ENCODE measurements around the gene IQCF2. TPM values are rescaled to one million over a fixed set of nuclear protein-coding genes. Genes with fewer than 3 reads are reported as not detected.
"Not testable (repeated sequence)": the region's sequence is repeated elsewhere in the genome, so short reads cannot be mapped to it uniquely, and the experiment has no call there.

IQCF2 gene
- total and polyA plus RNA-seq, 2 donors from 2014 or later: not detected

DNA sequence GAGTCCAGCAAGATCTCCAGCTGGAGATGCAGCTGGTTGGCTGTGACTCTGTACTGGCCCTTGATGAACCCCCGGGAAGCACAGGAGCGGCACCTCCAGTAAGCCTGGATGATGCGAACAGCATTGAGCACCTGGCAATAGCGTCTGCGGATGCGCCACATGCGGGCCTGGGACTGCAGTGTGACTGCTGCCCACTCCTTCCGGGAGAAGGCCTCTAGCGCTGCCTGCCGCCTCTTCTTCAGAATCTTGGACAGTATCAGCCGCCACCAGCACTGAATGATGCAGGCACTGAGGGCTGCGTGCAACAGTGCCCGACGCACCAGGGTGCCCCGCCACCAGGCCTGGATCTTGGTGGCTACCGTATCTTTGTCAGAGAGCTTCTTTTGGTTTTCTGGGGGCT, 33.5 kb downstream of the IQCF2 start:
- H3K27me3 ChIP-seq (ENCODE audit: control insufficient read depth, insufficient read depth, low read length): no peaks in the 10 kb centered on the region
- no peak for FAIRE-seq
- H3K4me1 ChIP-seq (ENCODE audit: control insufficient read depth in 2 of 3, insufficient read depth in 2 of 3, low read depth in 1 of 3, low read length in 3 of 3): no peaks in the 10 kb centered on the region
- no peak overlapping the region for H3K27ac ChIP-seq (ENCODE audit: low read depth in 2 of 2, low read length in 2 of 2)
- peak in 1 of 5 donors; percentile 51 for DNase-seq
- no peak overlapping the region for H3K4me3 ChIP-seq (ENCODE audit: low read length in 3 of 3)
- TF ChIP-seq, protein P1, sequence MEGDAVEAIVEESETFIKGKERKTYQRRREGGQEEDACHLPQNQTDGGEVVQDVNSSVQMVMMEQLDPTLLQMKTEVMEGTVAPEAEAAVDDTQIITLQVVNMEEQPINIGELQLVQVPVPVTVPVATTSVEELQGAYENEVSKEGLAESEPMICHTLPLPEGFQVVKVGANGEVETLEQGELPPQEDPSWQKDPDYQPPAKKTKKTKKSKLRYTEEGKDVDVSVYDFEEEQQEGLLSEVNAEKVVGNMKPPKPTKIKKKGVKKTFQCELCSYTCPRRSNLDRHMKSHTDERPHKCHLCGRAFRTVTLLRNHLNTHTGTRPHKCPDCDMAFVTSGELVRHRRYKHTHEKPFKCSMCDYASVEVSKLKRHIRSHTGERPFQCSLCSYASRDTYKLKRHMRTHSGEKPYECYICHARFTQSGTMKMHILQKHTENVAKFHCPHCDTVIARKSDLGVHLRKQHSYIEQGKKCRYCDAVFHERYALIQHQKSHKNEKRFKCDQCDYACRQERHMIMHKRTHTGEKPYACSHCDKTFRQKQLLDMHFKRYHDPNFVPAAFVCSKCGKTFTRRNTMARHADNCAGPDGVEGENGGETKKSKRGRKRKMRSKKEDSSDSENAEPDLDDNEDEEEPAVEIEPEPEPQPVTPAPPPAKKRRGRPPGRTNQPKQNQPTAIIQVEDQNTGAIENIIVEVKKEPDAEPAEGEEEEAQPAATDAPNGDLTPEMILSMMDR (IDR thresholded peaks at IDR 0.05; ENCODE audit: borderline replicate concordance, extremely low read depth, insufficient read depth): no peak
- intact Hi-C loops (cut with DNase I): no loop called here
- no peaks in the 10 kb centered on the region for H3K9me3 ChIP-seq (ENCODE audit: control insufficient read depth in 2 of 3, insufficient read depth in 1 of 3, low read length in 3 of 3)
- H3K36me3 ChIP-seq (ENCODE audit: control insufficient read depth in 2 of 3, insufficient read depth in 3 of 3, low read length in 3 of 3): no peaks in the 10 kb centered on the region
- H3K9ac ChIP-seq (ENCODE audit: low read length in 3 of 3): no peak overlapping the region

DNA sequence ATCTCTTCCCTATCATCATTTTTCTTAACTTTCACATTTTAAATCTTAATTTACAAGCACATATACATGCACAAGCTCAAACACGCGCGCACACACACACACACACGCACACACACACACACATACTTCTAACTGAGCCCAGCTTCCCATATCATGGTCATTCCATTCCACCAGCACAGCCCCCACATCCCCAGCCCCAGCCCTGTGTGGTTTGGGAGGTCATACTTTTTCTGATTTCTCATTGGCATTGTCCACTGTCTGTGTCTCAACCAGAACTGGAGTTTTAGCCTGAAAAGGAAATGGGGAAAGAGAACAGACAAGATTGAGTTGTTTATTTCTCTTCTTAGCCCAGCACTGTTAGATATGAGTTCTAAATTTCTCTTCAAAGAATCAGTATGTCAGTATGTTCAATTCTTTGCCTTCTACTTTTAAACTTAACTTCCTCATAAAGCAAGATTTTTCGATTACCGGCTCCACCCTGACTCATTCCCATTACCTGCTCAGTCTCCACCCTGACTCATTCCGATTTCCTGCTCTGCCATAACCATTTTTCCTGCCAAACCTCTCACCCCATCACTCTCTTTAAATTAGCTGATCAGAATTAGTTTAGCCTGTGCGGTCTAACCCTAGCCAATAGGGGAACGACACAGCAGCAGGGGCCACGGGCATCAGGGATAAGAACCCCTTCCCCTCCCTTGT, 35.3 kb downstream of the IQCF2 start:
- intact Hi-C loops (cut with DNase I): no loop called here
- no peak overlapping the region for H3K27ac ChIP-seq (ENCODE audit: low read depth in 2 of 2, low read length in 2 of 2)
- H3K9me3 ChIP-seq (ENCODE audit: control insufficient read depth in 2 of 3, insufficient read depth in 1 of 3, low read length in 3 of 3): no peaks in the 10 kb centered on the region
- FAIRE-seq (no peak), DNase-seq (no peak)
- H3K4me1 ChIP-seq (ENCODE audit: control insufficient read depth in 2 of 3, insufficient read depth in 2 of 3, low read depth in 1 of 3, low read length in 3 of 3): no peaks in the 10 kb centered on the region
- no peak overlapping the region for H3K9ac ChIP-seq (ENCODE audit: low read length in 3 of 3)
- no peaks in the 10 kb centered on the region for H3K36me3 ChIP-seq (ENCODE audit: control insufficient read depth in 2 of 3, insufficient read depth in 3 of 3, low read length in 3 of 3)
- H3K27me3 ChIP-seq (ENCODE audit: control insufficient read depth, insufficient read depth, low read length): no peaks in the 10 kb centered on the region
- H3K4me3 ChIP-seq (ENCODE audit: low read length in 3 of 3): no peak overlapping the region
- TF ChIP-seq, protein P1 (IDR thresholded peaks at IDR 0.05; ENCODE audit: borderline replicate concordance, extremely low read depth, insufficient read depth): no peak

DNA sequence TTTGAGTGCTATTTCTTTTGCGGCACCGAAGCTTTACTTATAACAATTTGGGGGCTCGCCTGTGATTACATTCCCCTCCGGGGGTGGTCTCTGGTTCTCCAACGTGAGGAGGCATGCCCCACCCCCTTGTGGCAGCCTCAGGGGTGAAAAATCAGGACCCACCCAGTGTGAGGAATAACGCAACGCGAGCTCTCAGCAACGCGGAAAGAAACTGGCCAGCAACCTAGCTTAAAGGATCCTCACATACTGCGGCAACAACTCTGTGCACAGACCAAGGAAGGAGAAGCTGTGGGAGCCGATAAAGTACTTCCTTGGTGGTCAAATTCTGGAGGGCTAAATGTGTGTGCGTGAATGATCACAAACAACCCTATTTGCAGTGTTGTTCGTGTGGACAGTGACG, 36.0 kb downstream of the IQCF2 start:
- H3K9ac ChIP-seq (ENCODE audit: low read length in 3 of 3): no peak overlapping the region
- TF ChIP-seq, protein P1 (IDR thresholded peaks at IDR 0.05; ENCODE audit: borderline replicate concordance, extremely low read depth, insufficient read depth): no peak
- FAIRE-seq (no peak), DNase-seq (no peak)
- no peak overlapping the region for H3K27ac ChIP-seq (ENCODE audit: low read depth in 2 of 2, low read length in 2 of 2)
- no peaks in the 10 kb centered on the region for H3K9me3 ChIP-seq (ENCODE audit: control insufficient read depth in 2 of 3, insufficient read depth in 1 of 3, low read length in 3 of 3)
- H3K36me3 ChIP-seq (ENCODE audit: control insufficient read depth in 2 of 3, insufficient read depth in 3 of 3, low read length in 3 of 3): no peaks in the 10 kb centered on the region
- no peaks in the 10 kb centered on the region for H3K4me1 ChIP-seq (ENCODE audit: control insufficient read depth in 2 of 3, insufficient read depth in 2 of 3, low read depth in 1 of 3, low read length in 3 of 3)
- no peaks in the 10 kb centered on the region for H3K27me3 ChIP-seq (ENCODE audit: control insufficient read depth, insufficient read depth, low read length)
- intact Hi-C loops (cut with DNase I): no loop called here
- no peak overlapping the region for H3K4me3 ChIP-seq (ENCODE audit: low read length in 3 of 3)

DNA sequence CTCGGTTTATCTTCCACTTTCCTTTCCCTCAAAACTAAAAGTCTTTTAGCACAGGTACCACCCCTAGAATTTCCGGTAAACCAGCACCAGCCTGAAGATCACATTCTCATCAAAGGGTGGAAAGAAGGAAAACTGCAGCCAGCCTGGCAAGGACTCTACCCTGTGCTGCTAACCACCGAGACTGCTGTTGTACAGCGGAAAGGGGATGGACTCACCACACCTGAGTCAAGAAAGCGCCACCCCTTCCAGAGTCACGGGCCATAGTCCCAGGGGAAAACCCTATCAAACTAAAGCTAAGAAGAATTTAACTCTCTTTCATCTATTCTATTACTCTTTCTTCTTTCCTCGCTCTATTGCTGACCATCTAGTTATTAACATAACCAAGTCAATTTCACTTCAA, 38.6 kb downstream of the IQCF2 start:
- H3K27ac ChIP-seq (ENCODE audit: low read depth in 2 of 2, low read length in 2 of 2); H3K4me3 ChIP-seq (ENCODE audit: low read length in 3 of 3); H3K9ac ChIP-seq (ENCODE audit: low read length in 3 of 3); DNase-seq; H3K4me1 ChIP-seq (ENCODE audit: control insufficient read depth in 2 of 3, insufficient read depth in 2 of 3, low read depth in 1 of 3, low read length in 3 of 3); FAIRE-seq; intact Hi-C loops (cut with DNase I); H3K36me3 ChIP-seq (ENCODE audit: control insufficient read depth in 2 of 3, insufficient read depth in 3 of 3, low read length in 3 of 3); H3K9me3 ChIP-seq (ENCODE audit: control insufficient read depth in 2 of 3, insufficient read depth in 1 of 3, low read length in 3 of 3); H3K27me3 ChIP-seq (ENCODE audit: control insufficient read depth, insufficient read depth, low read length): not testable (repeated sequence)

DNA sequence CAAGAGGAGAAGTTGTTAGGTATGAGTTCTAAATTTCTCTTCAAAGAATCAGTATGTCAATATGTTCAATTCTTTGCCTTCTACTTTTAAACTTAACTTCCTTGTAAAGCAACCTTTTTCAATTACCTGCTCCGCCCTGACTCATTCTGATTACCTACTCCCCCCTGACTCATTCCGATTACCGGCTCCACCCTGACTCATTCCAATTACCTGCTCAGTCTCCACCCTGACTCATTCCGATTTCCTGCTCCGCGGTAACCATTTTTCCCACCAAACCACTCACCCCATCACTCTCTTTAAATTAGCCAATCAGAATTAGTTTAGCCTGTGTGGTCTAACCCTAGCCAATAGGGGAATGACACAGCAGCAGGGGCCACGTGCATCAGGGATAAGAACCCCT, 40.9 kb downstream of the IQCF2 start:
- H3K27ac ChIP-seq (ENCODE audit: low read depth in 2 of 2, low read length in 2 of 2); H3K9ac ChIP-seq (ENCODE audit: low read length in 3 of 3); H3K27me3 ChIP-seq (ENCODE audit: control insufficient read depth, insufficient read depth, low read length); FAIRE-seq; intact Hi-C loops (cut with DNase I); H3K4me1 ChIP-seq (ENCODE audit: control insufficient read depth in 2 of 3, insufficient read depth in 2 of 3, low read depth in 1 of 3, low read length in 3 of 3); H3K36me3 ChIP-seq (ENCODE audit: control insufficient read depth in 2 of 3, insufficient read depth in 3 of 3, low read length in 3 of 3); DNase-seq; H3K4me3 ChIP-seq (ENCODE audit: low read length in 3 of 3); H3K9me3 ChIP-seq (ENCODE audit: control insufficient read depth in 2 of 3, insufficient read depth in 1 of 3, low read length in 3 of 3): not testable (repeated sequence)
